Nephron progenitor cell (in vitro differentiated cells): ENCODE results near the gene SBF2.

Experiments
- DNase-seq: peaks from one replicate; pipeline ENCODE4 v3.0.0; 2021
- H3K27ac Mint-ChIP-seq: 2 replicates; pipeline ENCODE4 v1.8.0; 2021; ENCODE audit warnings: mild to moderate bottlenecking, moderate library complexity, mixed read lengths
- H3K27me3 Mint-ChIP-seq: 2 replicates; pipeline ENCODE4 v1.8.0; 2021; ENCODE audit warnings: mild to moderate bottlenecking, low read depth, mixed read lengths; ENCODE audit not compliant: poor library complexity
- H3K36me3 Mint-ChIP-seq: 2 replicates; pipeline ENCODE4 v1.8.0; 2021; ENCODE audit warnings: low read depth, mixed read lengths
- H3K4me1 Mint-ChIP-seq: 2 replicates; pipeline ENCODE4 v1.8.0; 2021; ENCODE audit warnings: mixed read lengths
- H3K4me3 Mint-ChIP-seq: 2 replicates; pipeline ENCODE4 v1.8.0; 2021; ENCODE audit warnings: mild to moderate bottlenecking, moderate library complexity, mixed read lengths
- H3K9me3 Mint-ChIP-seq: 2 replicates; pipeline ENCODE4 v1.8.0; 2021; ENCODE audit warnings: mild to moderate bottlenecking, moderate library complexity, mixed read lengths
- CTCF ChIP-seq: fragments of 200-600 bp; sonication (generic); IDR thresholded peaks from 2 replicates; pipeline ENCODE4 v1.5.0; 2021; ENCODE audit warnings: antibody characterized with exemption

SBF2 gene

GRCh38 chr11:10150800-10151199, 143.2 kb downstream of the SBF2 start:
- Mint-ChIP-seq H3K27me3 (no peaks in the 10 kb centered on the region), H3K9me3 (peaks cover 21% of the 10 kb centered on the region), H3K4me3 (no peak overlapping the region), H3K36me3 (peaks cover 19% of the 10 kb centered on the region), H3K27ac (no peak overlapping the region), H3K4me1 (no peaks in the 10 kb centered on the region)
- TF ChIP-seq CTCF: no peak
- no peak for DNase-seq

GRCh38 chr11:10149553-10149952, 144.5 kb downstream of the SBF2 start:
- TF ChIP-seq CTCF: no peak
- Mint-ChIP-seq H3K36me3 (peaks cover 22% of the 10 kb centered on the region), H3K4me3 (no peak overlapping the region), H3K27ac (no peak overlapping the region), H3K4me1 (no peaks in the 10 kb centered on the region), H3K9me3 (peaks cover 23% of the 10 kb centered on the region), H3K27me3 (no peaks in the 10 kb centered on the region)
- DNase-seq: no peak

GRCh38 chr11:10147195-10147594, 146.8 kb downstream of the SBF2 start:
- H3K27ac Mint-ChIP-seq: no peak overlapping the region
- H3K4me1 Mint-ChIP-seq: no peaks in the 10 kb centered on the region
- H3K36me3 Mint-ChIP-seq: peaks cover 22% of the 10 kb centered on the region
- no peak for DNase-seq
- peaks cover 2% of the 10 kb centered on the region for H3K27me3 Mint-ChIP-seq
- TF ChIP-seq CTCF: no peak
- no peak overlapping the region for H3K4me3 Mint-ChIP-seq
- peaks cover 23% of the 10 kb centered on the region for H3K9me3 Mint-ChIP-seq

DNA sequence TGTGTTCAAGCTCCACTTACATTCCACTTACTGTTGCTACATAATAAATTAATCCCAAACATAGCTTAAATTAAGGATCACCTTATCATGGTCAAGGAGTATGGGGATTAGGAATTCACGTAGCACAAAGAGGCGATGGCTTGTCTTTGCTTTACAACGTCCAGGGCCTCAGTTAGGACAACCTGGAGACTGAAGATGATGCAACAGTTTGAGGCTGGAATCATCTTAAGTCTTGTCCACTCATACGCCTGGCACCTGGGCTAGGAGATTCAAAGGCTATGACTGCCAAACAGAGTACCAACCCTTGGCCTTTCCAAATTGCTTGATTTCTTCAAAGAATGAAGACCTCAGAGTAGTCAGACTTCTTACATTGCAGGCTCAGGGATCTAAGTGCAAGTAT, 149.1 kb downstream of the SBF2 start:
- Mint-ChIP-seq H3K27me3 (peaks cover 2% of the 10 kb centered on the region), H3K9me3 (peaks cover 23% of the 10 kb centered on the region), H3K36me3 (peaks cover 22% of the 10 kb centered on the region), H3K4me3 (no peak overlapping the region), H3K4me1 (no peaks in the 10 kb centered on the region), H3K27ac (no peak overlapping the region)
- TF ChIP-seq CTCF: no peak
- no peak for DNase-seq

- Mint-ChIP-seq H3K4me1 (no peaks in the 10 kb centered on the region), H3K9me3 (peaks cover 36% of the 10 kb centered on the region), H3K4me3 (no peak overlapping the region), H3K36me3 (peaks cover 35% of the 10 kb centered on the region), H3K27me3 (peaks cover 2% of the 10 kb centered on the region), H3K27ac (no peak overlapping the region)
- no peak for DNase-seq
- TF ChIP-seq CTCF: no peak
Observed at GRCh38 chr11:10139656-10140055, 154.4 kb downstream of the SBF2 start.

- TF ChIP-seq CTCF: no peak
- no peak overlapping the region for H3K4me3 Mint-ChIP-seq
- H3K27ac Mint-ChIP-seq: no peak overlapping the region
- H3K27me3 Mint-ChIP-seq: peaks cover 2% of the 10 kb centered on the region
- H3K4me1 Mint-ChIP-seq: no peaks in the 10 kb centered on the region
- no peak for DNase-seq
- H3K36me3 Mint-ChIP-seq: peaks cover 40% of the 10 kb centered on the region
- peaks cover 41% of the 10 kb centered on the region for H3K9me3 Mint-ChIP-seq
Observed at GRCh38 chr11:10139143-10139542, 154.9 kb downstream of the SBF2 start.
